ENCODE data around the gene CFAP77.
A peak's percentile ranks its signal among the peaks of the same experiment; 100 is the strongest.
"Not testable (repeated sequence)": the region's sequence is repeated elsewhere in the genome, so short reads cannot be mapped to it uniquely, and the experiment has no call there.

Gene CFAP77

GRCh38 chr9:132554755-132555154 is 144.7 kb downstream of the CFAP77 start:
- DNase-seq: no peak

GRCh38 chr9:132555528-132555927 is 145.5 kb downstream of the CFAP77 start:
- DNase-seq: no peak

GRCh38 chr9:132556235-132556634 is 146.2 kb downstream of the CFAP77 start:
- no peak for DNase-seq

- DNase-seq: no peak
Observed at GRCh38 chr9:132556714-132557113, 146.7 kb downstream of the CFAP77 start.

GRCh38 chr9:132557159-132557558 is 147.1 kb downstream of the CFAP77 start:
- no peak for DNase-seq

- no peak for DNase-seq
Observed at GRCh38 chr9:132559711-132560110, 149.7 kb downstream of the CFAP77 start.

- no peak for DNase-seq
Observed at GRCh38 chr9:132560616-132561202, 150.7 kb downstream of the CFAP77 start.

- no peak for DNase-seq
Observed at GRCh38 chr9:132562306-132562573, 152.2 kb downstream of the CFAP77 start.

- no peak for DNase-seq
Observed at GRCh38 chr9:132564526-132564925, 154.5 kb downstream of the CFAP77 start.

- not testable (repeated sequence) for DNase-seq
Observed at GRCh38 chr9:132568787-132569186, 158.8 kb downstream of the CFAP77 start.

GRCh38 chr9:132571806-132572600 is 162.0 kb downstream of the CFAP77 start:
- no peak for DNase-seq

GRCh38 chr9:132572921-132573320 is 162.9 kb downstream of the CFAP77 start:
- no peak for DNase-seq

GRCh38 chr9:132575005-132575609 is 165.1 kb downstream of the CFAP77 start:
- peak; percentile 55 for DNase-seq

GRCh38 chr9:132575811-132576210 is 165.8 kb downstream of the CFAP77 start:
- DNase-seq: no peak

- DNase-seq: no peak
Observed at GRCh38 chr9:132577119-132577518, 167.1 kb downstream of the CFAP77 start.

GRCh38 chr9:132578367-132578932 is 168.4 kb downstream of the CFAP77 start:
- DNase-seq: no peak

- no peak for DNase-seq
Observed at GRCh38 chr9:132579427-132579798, 169.4 kb downstream of the CFAP77 start.

GRCh38 chr9:132582276-132582785 is 172.3 kb downstream of the CFAP77 start, which contains the start of gene BARHL1:
BARHL1 (plus strand) TSS chr9:132582606; CDS start chr9:132582798, 192 bp downstream.
- DNase-seq: no peak

- DNase-seq: no peak
Observed at GRCh38 chr9:132582786-132583583, 173.0 kb downstream of the CFAP77 start.

- DNase-seq: no peak
Observed at GRCh38 chr9:132583584-132584304, 173.7 kb downstream of the CFAP77 start.

- DNase-seq: no peak
Observed at GRCh38 chr9:132584601-132585560, 174.9 kb downstream of the CFAP77 start.
